LNCaP clone FGC (cell line): Measurements from ENCODE around the gene ZFAND3.

ENCODE experiments used
- DNase-seq: peaks from one replicate; pipeline ENCODE4 v3.0.0-alpha.2; 2011; ENCODE audit warnings: low read depth
- H3K4me3 ChIP-seq: 2 replicates; pipeline ENCODE4 v1.5.1; 2011; ENCODE audit warnings: mild to moderate bottlenecking, low read depth, low read length, control low read depth
- CTCF ChIP-seq: IDR thresholded peaks from 2 replicates; pipeline ENCODE4 v1.5.1; 2012; ENCODE audit warnings: mild to moderate bottlenecking; ENCODE audit not compliant: control insufficient read depth, insufficient read depth; ENCODE audit errors: extremely low read depth

The ZFAND3 gene

GRCh38 chr6:37861452-37861851 is 41.9 kb downstream of the ZFAND3 start:
- H3K4me3 ChIP-seq = no peak overlapping the region
- no peak for TF ChIP-seq CTCF
- DNase-seq = no peak

- no peak for TF ChIP-seq CTCF
- DNase-seq = no peak
Measured at GRCh38 chr6:37862430-37862829, 42.9 kb downstream of the ZFAND3 start.

GRCh38 chr6:37862992-37863391 is 43.5 kb downstream of the ZFAND3 start:
- DNase-seq = peak; percentile 33

More at GRCh38 chr6:37862430-37862829, 42.9 kb downstream of the ZFAND3 start:
- H3K4me3 ChIP-seq = no peak overlapping the region

DNA sequence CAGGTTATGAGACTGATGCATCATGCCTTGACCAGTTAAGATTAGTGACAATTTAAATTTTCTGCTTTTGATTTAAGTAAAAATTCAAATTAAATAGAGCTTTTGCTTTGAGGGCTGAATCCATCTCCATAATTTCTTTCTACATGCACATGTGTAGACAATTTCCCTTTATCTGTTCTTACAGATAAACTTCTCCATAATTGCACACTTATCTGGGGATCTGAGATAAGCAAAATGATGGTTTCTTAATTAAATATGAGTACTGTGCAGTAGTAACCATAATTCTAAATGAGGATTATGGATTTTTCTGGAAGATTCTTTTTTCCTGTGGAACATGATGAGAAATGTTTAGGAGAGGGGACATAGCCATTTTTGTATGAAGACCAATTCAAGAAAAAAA is 44.7 kb downstream of the ZFAND3 start:
- no peak for TF ChIP-seq CTCF
- no peak overlapping the region for H3K4me3 ChIP-seq
- DNase-seq = no peak

More at GRCh38 chr6:37862992-37863391, 43.5 kb downstream of the ZFAND3 start:
- no peak for TF ChIP-seq CTCF
- no peak overlapping the region for H3K4me3 ChIP-seq

GRCh38 chr6:37865504-37865903 is 46.0 kb downstream of the ZFAND3 start:
- DNase-seq = no peak
- TF ChIP-seq CTCF = no peak
- H3K4me3 ChIP-seq = no peak overlapping the region

GRCh38 chr6:37866590-37867507 is 47.3 kb downstream of the ZFAND3 start:
- no peak for DNase-seq
- H3K4me3 ChIP-seq = no peak overlapping the region
- TF ChIP-seq CTCF = no peak
